Fibroblast of lung (primary cell): ENCODE measurements around the gene MGAT5. TPM values are rescaled to one million over a fixed set of nuclear protein-coding genes. Genes with fewer than 3 reads are reported as not detected.

Source experiments
- DNase-seq, 2 donors: peaks; one replicate each; pipeline versions ENCODE4 v3.0.0 to v3.0.0-alpha.2; 2010; ENCODE audit warnings: low read depth in 2 of 2
- H2AFZ ChIP-seq: 2 replicates; pipeline ENCODE4 v1.5.1; 2012; ENCODE audit warnings: low read length, control low read depth, inconsistent platforms
- H3K27ac ChIP-seq: 2 replicates; pipeline ENCODE4 v1.5.1; 2011; ENCODE audit warnings: low read length, control low read depth; ENCODE audit not compliant: insufficient read depth
- H3K27me3 ChIP-seq: 2 replicates; pipeline ENCODE4 v1.5.1; 2011; ENCODE audit warnings: mild to moderate bottlenecking, low read length; ENCODE audit not compliant: control insufficient read depth, insufficient read depth
- H3K36me3 ChIP-seq: 2 replicates; pipeline ENCODE4 v1.5.1; 2011; ENCODE audit warnings: low read length; ENCODE audit not compliant: control insufficient read depth, insufficient read depth
- H3K4me1 ChIP-seq: 2 replicates; pipeline ENCODE4 v1.5.1; 2011; ENCODE audit warnings: low read length; ENCODE audit not compliant: control insufficient read depth, insufficient read depth; ENCODE audit errors: extremely low read depth
- H3K4me2 ChIP-seq: 2 replicates; pipeline ENCODE4 v1.5.1; 2011; ENCODE audit warnings: low read length, control low read depth; ENCODE audit not compliant: insufficient read depth; ENCODE audit errors: extremely low read depth
- H3K4me3 ChIP-seq, 4 experiments: fragments of 200-600 bp in 1 of 4; sonication (generic) in 1 of 4; replicated peaks in 1 of 4; 2 replicates each; pipeline ENCODE4 v1.5.1; 2011 to 2016; ENCODE audit warnings: low read length in 4 of 4, low read depth in 3 of 4, mild to moderate bottlenecking in 3 of 4, control low read depth in 2 of 4, inconsistent platforms in 1 of 4, mixed read lengths in 1 of 4; ENCODE audit not compliant: insufficient read depth in 1 of 4; ENCODE audit errors: control extremely low read depth in 1 of 4
- H3K79me2 ChIP-seq: 2 replicates; pipeline ENCODE4 v1.5.1; 2012; ENCODE audit warnings: mild to moderate bottlenecking, low read length, inconsistent platforms; ENCODE audit not compliant: control insufficient read depth, insufficient read depth
- H3K9ac ChIP-seq: 2 replicates; pipeline ENCODE4 v1.5.1; 2011; ENCODE audit warnings: mild to moderate bottlenecking, low read length, control low read depth; ENCODE audit not compliant: insufficient read depth
- H3K9me3 ChIP-seq: 2 replicates; pipeline ENCODE4 v1.5.1; 2012; ENCODE audit warnings: low read depth, low read length; ENCODE audit not compliant: control insufficient read depth, insufficient read depth
- H4K20me1 ChIP-seq: 2 replicates; pipeline ENCODE4 v1.5.1; 2011; ENCODE audit warnings: low read length; ENCODE audit not compliant: control insufficient read depth, insufficient read depth; ENCODE audit errors: extremely low read depth
- EZH2 ChIP-seq: IDR thresholded peaks from 2 replicates; pipeline ENCODE4 v1.5.1; 2012; ENCODE audit warnings: low read length, control low read depth, mild to moderate bottlenecking; ENCODE audit errors: missing control alignments
- polyA plus RNA-seq, 2 donors: library from polyadenylated mRNA; depleted of rRNA in 1 of 2; stranded (reverse) in 1 of 2; unstranded in 1 of 2; fragments of >200 nt; gene quantifications; 2 replicates each; pipeline ENCODE4 v1.2.1, GENCODE V29; 2011 to 2012; ENCODE audit warnings: missing spikeins in 1 of 2
- total RNA-seq: library from RNA; depleted of rRNA; stranded (reverse); fragments of >200 nt; gene quantifications from 2 replicates; pipeline ENCODE4 v1.2.1, GENCODE V29; 2014
- TF ChIP-seq, protein P1 (sequence below), 2 donors: IDR thresholded peaks in 1 of 2; conservative IDR thresholded peaks in 1 of 2; 1 replicate in 1 of 2; 2 replicates in 1 of 2; pipeline ENCODE4 v1.5.1; 2011 to 2012; ENCODE audit warnings: low read length in 2 of 2, control low read depth in 1 of 2, inconsistent platforms in 1 of 2, low read depth in 1 of 2, mild to moderate bottlenecking in 1 of 2

Gene MGAT5
- total and polyA plus RNA-seq, 2 donors (not counting 1 experiment from before 2014, with no cell fraction given): 270 to 301 TPM

DNA sequence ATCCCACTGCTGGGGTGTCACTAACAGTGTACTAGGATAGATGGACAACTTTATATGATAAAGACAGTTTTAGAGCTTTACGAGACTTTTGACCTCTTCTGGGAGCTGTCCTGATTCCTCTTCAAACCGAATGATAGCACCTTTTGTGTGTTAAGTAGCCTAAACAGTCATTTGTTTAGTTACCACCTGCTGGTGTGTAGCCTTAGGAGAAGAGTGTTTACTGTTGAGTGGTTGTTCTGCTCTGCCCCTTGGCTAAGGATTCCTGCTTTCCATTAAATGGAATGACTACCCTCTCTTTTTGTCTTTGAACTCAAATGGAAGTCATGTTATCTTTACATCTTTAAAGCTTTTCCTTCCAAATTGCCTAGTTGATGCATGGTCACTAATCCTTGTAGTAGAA, 28.0 kb upstream of the MGAT5 start:
- Histone ChIP-seq H4K20me1 (peaks cover 1% of the 10 kb centered on the region), H3K27ac (no peak overlapping the region), H3K27me3 (no peaks in the 10 kb centered on the region), H2AFZ (no peak overlapping the region), H3K9ac (no peak overlapping the region), H3K4me1 (no peaks in the 10 kb centered on the region), H3K4me3 (no peak overlapping the region), H3K79me2 (peaks cover 14% of the 10 kb centered on the region), H3K36me3 (no peaks in the 10 kb centered on the region), H3K9me3 (no peaks in the 10 kb centered on the region), H3K4me2 (no peak overlapping the region)
- TF ChIP-seq, protein P1, sequence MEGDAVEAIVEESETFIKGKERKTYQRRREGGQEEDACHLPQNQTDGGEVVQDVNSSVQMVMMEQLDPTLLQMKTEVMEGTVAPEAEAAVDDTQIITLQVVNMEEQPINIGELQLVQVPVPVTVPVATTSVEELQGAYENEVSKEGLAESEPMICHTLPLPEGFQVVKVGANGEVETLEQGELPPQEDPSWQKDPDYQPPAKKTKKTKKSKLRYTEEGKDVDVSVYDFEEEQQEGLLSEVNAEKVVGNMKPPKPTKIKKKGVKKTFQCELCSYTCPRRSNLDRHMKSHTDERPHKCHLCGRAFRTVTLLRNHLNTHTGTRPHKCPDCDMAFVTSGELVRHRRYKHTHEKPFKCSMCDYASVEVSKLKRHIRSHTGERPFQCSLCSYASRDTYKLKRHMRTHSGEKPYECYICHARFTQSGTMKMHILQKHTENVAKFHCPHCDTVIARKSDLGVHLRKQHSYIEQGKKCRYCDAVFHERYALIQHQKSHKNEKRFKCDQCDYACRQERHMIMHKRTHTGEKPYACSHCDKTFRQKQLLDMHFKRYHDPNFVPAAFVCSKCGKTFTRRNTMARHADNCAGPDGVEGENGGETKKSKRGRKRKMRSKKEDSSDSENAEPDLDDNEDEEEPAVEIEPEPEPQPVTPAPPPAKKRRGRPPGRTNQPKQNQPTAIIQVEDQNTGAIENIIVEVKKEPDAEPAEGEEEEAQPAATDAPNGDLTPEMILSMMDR (conservative IDR thresholded peaks at IDR 0.05 in 1 of 2, IDR thresholded peaks at IDR 0.05 in 1 of 2; ENCODE audit: low read depth in 1 of 2, low read length in 2 of 2): no peak
- no peak for TF ChIP-seq EZH2
- DNase-seq: no peak

DNA sequence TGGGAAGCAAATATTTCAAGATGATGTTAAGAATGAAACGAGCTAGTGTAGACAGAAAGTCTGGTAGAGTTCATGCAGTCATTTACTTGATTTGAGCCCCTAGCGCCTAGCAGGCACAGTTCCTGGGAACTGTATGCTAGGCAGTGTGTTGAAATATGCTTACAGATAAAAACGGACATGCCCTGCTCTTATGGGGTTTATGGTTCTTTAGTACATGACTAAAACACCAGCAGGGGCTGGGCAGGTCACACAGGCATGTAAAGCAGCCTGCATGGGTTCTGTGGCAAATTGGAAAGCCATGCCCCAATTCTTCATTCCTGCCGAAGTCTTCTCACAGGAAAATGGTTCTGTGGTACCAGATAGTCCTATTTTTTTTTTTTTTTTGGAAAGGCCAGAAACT, 27.3 kb upstream of the MGAT5 start:
- no peak for DNase-seq
- Histone ChIP-seq H3K4me2 (no peak overlapping the region), H3K9me3 (no peaks in the 10 kb centered on the region), H4K20me1 (peaks cover 1% of the 10 kb centered on the region), H3K36me3 (no peaks in the 10 kb centered on the region), H3K27me3 (no peaks in the 10 kb centered on the region), H3K27ac (no peak overlapping the region), H3K4me3 (no peak overlapping the region), H3K4me1 (peaks cover 3% of the 10 kb centered on the region), H3K79me2 (peaks cover 16% of the 10 kb centered on the region), H3K9ac (no peak overlapping the region), H2AFZ (no peak overlapping the region)
- no peak for TF ChIP-seq EZH2
- TF ChIP-seq, protein P1 (conservative IDR thresholded peaks at IDR 0.05 in 1 of 2, IDR thresholded peaks at IDR 0.05 in 1 of 2; ENCODE audit: low read depth in 1 of 2, low read length in 2 of 2): no peak

DNA sequence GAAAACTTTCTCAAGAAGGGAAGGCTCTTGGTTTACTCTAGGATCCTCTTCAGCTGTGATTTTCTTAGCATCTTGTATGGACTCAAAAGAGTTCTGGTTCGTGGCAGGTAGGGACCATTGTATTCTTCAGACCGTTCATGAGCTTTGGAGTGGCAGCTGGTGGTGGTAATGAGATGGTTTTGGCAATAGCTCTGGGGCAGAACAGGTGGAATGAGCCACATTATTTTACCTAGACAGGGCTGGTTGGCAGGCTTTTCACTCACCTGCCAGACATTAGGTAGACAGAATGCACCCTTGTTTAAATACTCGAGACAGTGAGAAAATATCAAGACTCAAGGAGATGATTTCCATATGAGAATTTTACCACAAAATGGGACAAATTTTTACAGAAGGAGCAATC, 26.2 kb upstream of the MGAT5 start:
- no peak overlapping the region for H3K9ac ChIP-seq
- H3K27me3 ChIP-seq: no peaks in the 10 kb centered on the region
- H2AFZ ChIP-seq: no peak overlapping the region
- peaks cover 1% of the 10 kb centered on the region for H4K20me1 ChIP-seq
- peaks cover 9% of the 10 kb centered on the region for H3K4me1 ChIP-seq
- DNase-seq: no peak
- no peak for TF ChIP-seq EZH2
- TF ChIP-seq, protein P1 (conservative IDR thresholded peaks at IDR 0.05 in 1 of 2, IDR thresholded peaks at IDR 0.05 in 1 of 2; ENCODE audit: low read depth in 1 of 2, low read length in 2 of 2): no peak
- H3K79me2 ChIP-seq: peaks cover 22% of the 10 kb centered on the region
- no peaks in the 10 kb centered on the region for H3K9me3 ChIP-seq
- no peaks in the 10 kb centered on the region for H3K36me3 ChIP-seq
- no peak overlapping the region for H3K4me2 ChIP-seq
- H3K27ac ChIP-seq: no peak overlapping the region
- H3K4me3 ChIP-seq: no peak overlapping the region
